BJ (cell line): ENCODE results near the gene TMEM204. TPM values are rescaled to one million over a fixed set of nuclear protein-coding genes. Genes with fewer than 3 reads are reported as not detected.

Source experiments
- CTCF ChIA-PET: fragments of 350-600 bp; formaldehyde crosslinking; extraction: SDS; loops from one replicate; lab custom pipeline; 2021; ENCODE audit warnings: antibody characterized with exemption, inconsistent platforms; lab: Yijun Ruan, JAX
- POLR2A ChIA-PET: fragments of 300-600 bp; sonication (Branson Sonifier 250); formaldehyde crosslinking; extraction: SDS; loops from one replicate; lab custom pipeline; 2021; ENCODE audit warnings: antibody characterized with exemption; lab: Charles Lee
- DNase-seq: peaks from one replicate; pipeline ENCODE4 v3.0.0-alpha.2; 2011; ENCODE audit warnings: low read depth
- H3K27me3 ChIP-seq: 2 replicates; pipeline ENCODE4 v1.6.0; 2011; ENCODE audit warnings: low read length; ENCODE audit not compliant: control insufficient read depth, insufficient read depth
- H3K36me3 ChIP-seq: 2 replicates; pipeline ENCODE4 v1.5.1; 2011; ENCODE audit warnings: low read length; ENCODE audit not compliant: control insufficient read depth, insufficient read depth
- H3K4me3 ChIP-seq: 2 replicates; pipeline ENCODE4 v1.5.1; 2011; ENCODE audit warnings: low read depth, mild to moderate bottlenecking, control low read depth, low read length
- CTCF ChIP-seq: IDR thresholded peaks from 2 replicates; pipeline ENCODE4 v1.5.1; 2011; ENCODE audit warnings: low read depth, mild to moderate bottlenecking, control low read depth, inconsistent platforms, low read length, moderate library complexity; ENCODE audit not compliant: insufficient read depth
- polyA plus RNA-seq: library from polyadenylated mRNA; depleted of rRNA; stranded (reverse); fragments of >200 nt; gene quantifications from 2 replicates; pipeline ENCODE4 v1.2.3, GENCODE V29; 2011

TMEM204 gene
- polyA plus RNA-seq, 1 experiment = 81.9 TPM

- TF ChIP-seq CTCF = no peak
- Histone ChIP-seq H3K4me3 (no peak overlapping the region), H3K36me3 (peaks cover 64% of the 10 kb centered on the region), H3K27me3 (no peaks in the 10 kb centered on the region)
- ChIA-PET CTCF (interaction anchor here (1.7 kb wide), 1 partner anchor 48 kb away, joined by 4 read pairs; no protein-coding TSS in a partner anchor), POLR2A (no interaction called here)
- DNase-seq = no peak
These were observed 9.1 kb downstream of the TMEM204 start for GRCh38 chr16:1542533-1542932.

- no peak overlapping the region for H3K4me3 ChIP-seq
- H3K36me3 ChIP-seq = peaks cover 61% of the 10 kb centered on the region
- 0 out of 2 replicates have a peak, but pooled peaks have one; percentile 13 for TF ChIP-seq CTCF
- ChIA-PET POLR2A (no interaction called here), CTCF (interaction anchor here (1.7 kb wide), 1 partner anchor 49 kb away, joined by 4 read pairs; no protein-coding TSS in a partner anchor)
- no peaks in the 10 kb centered on the region for H3K27me3 ChIP-seq
- peak; percentile 57 for DNase-seq
These were observed 9.8 kb downstream of the TMEM204 start for GRCh38 chr16:1543085-1543896.

- no peak for TF ChIP-seq CTCF
- Histone ChIP-seq H3K27me3 (no peaks in the 10 kb centered on the region), H3K4me3 (no peak overlapping the region), H3K36me3 (peaks cover 53% of the 10 kb centered on the region)
- CTCF ChIA-PET = no interaction called here
- no peak for DNase-seq
- POLR2A ChIA-PET = no interaction called here
These were observed 11.9 kb downstream of the TMEM204 start for GRCh38 chr16:1545044-1546040.

GRCh38 chr16:1546430-1546829 is 13.0 kb downstream of the TMEM204 start:
- CTCF ChIA-PET = interaction anchor here (1.8 kb wide), 1 partner anchor 53 kb away, joined by 5 read pairs; no protein-coding TSS in a partner anchor
- TF ChIP-seq CTCF = no peak
- Histone ChIP-seq H3K4me3 (no peak overlapping the region), H3K36me3 (peaks cover 51% of the 10 kb centered on the region), H3K27me3 (no peaks in the 10 kb centered on the region)
- POLR2A ChIA-PET = no interaction called here
- no peak for DNase-seq
